H9 (cell line): ENCODE results near the gene DDX19B. TPM values are rescaled to one million over a fixed set of nuclear protein-coding genes. Genes with fewer than 3 reads are reported as not detected.

Experiments used
- DNase-seq: peaks from one replicate; pipeline ENCODE4 v3.0.0-alpha.2; 2017
- H2AFZ ChIP-seq: one replicate; pipeline ENCODE4 v1.6.1; 2013; ENCODE audit warnings: mild to moderate bottlenecking, low read length, control low read depth, moderate library complexity
- H2AK5ac ChIP-seq: 2 replicates; pipeline ENCODE4 v1.6.1; 2013; ENCODE audit warnings: low read length, control low read depth, mixed read lengths; ENCODE audit not compliant: insufficient read length
- H2BK120ac ChIP-seq: one replicate; pipeline ENCODE4 v1.6.1; 2013; ENCODE audit warnings: low read depth, mild to moderate bottlenecking, low read length, control low read depth, inconsistent platforms; ENCODE audit not compliant: poor library complexity, severe bottlenecking
- H2BK12ac ChIP-seq: 2 replicates; pipeline ENCODE4 v1.6.1; 2013; ENCODE audit warnings: low read length, control low read depth, mixed read lengths, low read depth; ENCODE audit not compliant: insufficient read length
- H2BK15ac ChIP-seq: 2 replicates; pipeline ENCODE4 v1.6.1; 2013; ENCODE audit warnings: low read depth, low read length, control low read depth
- H2BK20ac ChIP-seq: one replicate; pipeline ENCODE4 v1.6.1; 2013; ENCODE audit warnings: low read depth, mild to moderate bottlenecking, low read length, control low read depth, inconsistent platforms; ENCODE audit not compliant: poor library complexity, severe bottlenecking
- H2BK5ac ChIP-seq: 2 replicates; pipeline ENCODE4 v1.6.1; 2013; ENCODE audit warnings: low read length, control low read depth, mixed read lengths; ENCODE audit not compliant: insufficient read length
- H3K14ac ChIP-seq: 2 replicates; pipeline ENCODE4 v1.6.1; 2013; ENCODE audit warnings: low read length, control low read depth; ENCODE audit not compliant: insufficient read depth
- H3K18ac ChIP-seq: 2 replicates; pipeline ENCODE4 v1.6.1; 2013; ENCODE audit warnings: low read depth, mild to moderate bottlenecking, mixed read lengths, low read length, control low read depth; ENCODE audit not compliant: insufficient read length
- H3K23ac ChIP-seq: 2 replicates; pipeline ENCODE4 v1.6.1; 2013; ENCODE audit warnings: low read length, control low read depth, mixed read lengths, low read depth; ENCODE audit not compliant: insufficient read length
- H3K23me2 ChIP-seq: 2 replicates; pipeline ENCODE4 v1.6.1; 2013; ENCODE audit warnings: low read depth, mild to moderate bottlenecking, mixed read lengths, low read length, control low read depth; ENCODE audit not compliant: insufficient read length, poor library complexity, severe bottlenecking
- H3K27ac ChIP-seq: 2 replicates; pipeline ENCODE4 v1.5.1; 2013; ENCODE audit warnings: low read length, control low read depth, mixed read lengths, low read depth; ENCODE audit not compliant: insufficient read length
- H3K27me3 ChIP-seq: 2 replicates; pipeline ENCODE4 v1.6.1; 2013; ENCODE audit warnings: low read length, control low read depth, inconsistent platforms; ENCODE audit not compliant: insufficient read depth
- H3K4ac ChIP-seq: 2 replicates; pipeline ENCODE4 v1.6.1; 2013; ENCODE audit warnings: low read depth, mild to moderate bottlenecking, control low read depth, inconsistent platforms, low read length, moderate library complexity
- H3K4me1 ChIP-seq: 2 replicates; pipeline ENCODE4 v1.6.1; 2013; ENCODE audit warnings: low read length, control low read depth, inconsistent platforms; ENCODE audit not compliant: insufficient read depth
- H3K4me2 ChIP-seq: 2 replicates; pipeline ENCODE4 v1.6.1; 2013; ENCODE audit warnings: low read length, control low read depth, mixed read lengths; ENCODE audit not compliant: insufficient read length, insufficient read depth
- H3K56ac ChIP-seq: 2 replicates; pipeline ENCODE4 v1.6.1; 2013; ENCODE audit warnings: low read depth, mild to moderate bottlenecking, mixed read lengths, low read length, control low read depth; ENCODE audit not compliant: insufficient read length
- H3K79me1 ChIP-seq: 2 replicates; pipeline ENCODE4 v1.6.1; 2013; ENCODE audit warnings: low read depth, mild to moderate bottlenecking, moderate library complexity, low read length, control low read depth, inconsistent platforms; ENCODE audit not compliant: insufficient read depth, poor library complexity, severe bottlenecking
- H3K79me2 ChIP-seq: 2 replicates; pipeline ENCODE4 v1.6.1; 2013; ENCODE audit warnings: low read length, control low read depth, inconsistent platforms; ENCODE audit not compliant: insufficient read depth
- H3K9ac ChIP-seq: 2 replicates; pipeline ENCODE4 v1.6.1; 2013; ENCODE audit warnings: low read length, control low read depth, mixed read lengths; ENCODE audit not compliant: insufficient read length; ENCODE audit errors: extremely low read depth
- H3K9me3 ChIP-seq: one replicate; pipeline ENCODE4 v1.6.1; 2013; ENCODE audit warnings: low read depth, low read length, inconsistent platforms; ENCODE audit not compliant: control insufficient read depth
- H3T11ph ChIP-seq: one replicate; pipeline ENCODE4 v1.6.1; 2013; ENCODE audit warnings: mild to moderate bottlenecking, low read length, control low read depth, inconsistent platforms
- H4K20me1 ChIP-seq: one replicate; pipeline ENCODE4 v1.6.1; 2013; ENCODE audit not compliant: control insufficient read depth, insufficient read length, insufficient read depth
- H4K5ac ChIP-seq: 2 replicates; pipeline ENCODE4 v1.6.1; 2013; ENCODE audit warnings: low read depth, mild to moderate bottlenecking, mixed read lengths, low read length, control low read depth; ENCODE audit not compliant: insufficient read length
- H4K8ac ChIP-seq: replicated peaks from 2 replicates; pipeline ENCODE4 v1.6.1; 2013; ENCODE audit warnings: low read length, control low read depth, mixed read lengths, low read depth; ENCODE audit not compliant: insufficient read length
- H4K91ac ChIP-seq: 2 replicates; pipeline ENCODE4 v1.6.1; 2013; ENCODE audit warnings: low read depth, mild to moderate bottlenecking, moderate library complexity, mixed read lengths, low read length, control low read depth; ENCODE audit not compliant: insufficient read length
- H3K27ac Mint-ChIP-seq, 3 experiments: 2 replicates in 2 of 3; 3 replicates in 1 of 3; pipeline ENCODE4 v1.8.0; 2020 to 2021; ENCODE audit warnings: mixed read lengths in 3 of 3, mild to moderate bottlenecking in 1 of 3, moderate library complexity in 1 of 3
- H3K27me3 Mint-ChIP-seq: 2 replicates; pipeline ENCODE4 v1.8.0; 2021; ENCODE audit warnings: low read depth, mild to moderate bottlenecking, moderate library complexity, mixed read lengths
- H3K36me3 Mint-ChIP-seq, 3 experiments: 2 replicates in 2 of 3; 3 replicates in 1 of 3; pipeline ENCODE4 v1.8.0; 2020 to 2021; ENCODE audit warnings: low read depth in 3 of 3, mixed read lengths in 3 of 3; ENCODE audit not compliant: insufficient read depth in 1 of 3
- H3K4me1 Mint-ChIP-seq, 2 experiments: 2 replicates each; pipeline ENCODE4 v1.8.0; 2020; ENCODE audit warnings: mixed read lengths in 2 of 2
- H3K4me3 Mint-ChIP-seq, 2 experiments: 2 replicates in 1 of 2; 3 replicates in 1 of 2; pipeline ENCODE4 v1.8.0; 2020 to 2021; ENCODE audit warnings: mild to moderate bottlenecking in 2 of 2, mixed read lengths in 2 of 2, moderate library complexity in 1 of 2
- H3K9me3 Mint-ChIP-seq, 2 experiments: 2 replicates in 1 of 2; 3 replicates in 1 of 2; pipeline ENCODE4 v1.8.0; 2020; ENCODE audit warnings: mild to moderate bottlenecking in 2 of 2, mixed read lengths in 2 of 2, moderate library complexity in 1 of 2
- WGBS: extraction: QIAGEN DNeasy Blood & Tissue Kit; methylation state at CpG from one replicate; pipeline ENCODE4 v1.1.7; 2013; ENCODE audit warnings: missing lambda C conversion rate, low lambda C conversion rate, mixed read lengths; ENCODE audit not compliant: insufficient read length; ENCODE audit errors: extremely low coverage; 5-methylcytosine and 5-hydroxymethylcytosine counted together
- total RNA-seq: library from RNA; stranded (reverse); gene quantifications from 2 replicates; pipeline ENCODE4 v1.2.1, GENCODE V29; 2021
- TF ChIP-seq, protein P1 (sequence below): fragments of 200-600 bp; sonication (generic); conservative IDR thresholded peaks from 3 replicates; pipeline ENCODE4 v1.8.0; 2021; ENCODE audit warnings: antibody characterized with exemption, mild to moderate bottlenecking

DDX19B gene
- total RNA-seq, 1 experiment from 2014 or later, result 47.3 TPM

DNA sequence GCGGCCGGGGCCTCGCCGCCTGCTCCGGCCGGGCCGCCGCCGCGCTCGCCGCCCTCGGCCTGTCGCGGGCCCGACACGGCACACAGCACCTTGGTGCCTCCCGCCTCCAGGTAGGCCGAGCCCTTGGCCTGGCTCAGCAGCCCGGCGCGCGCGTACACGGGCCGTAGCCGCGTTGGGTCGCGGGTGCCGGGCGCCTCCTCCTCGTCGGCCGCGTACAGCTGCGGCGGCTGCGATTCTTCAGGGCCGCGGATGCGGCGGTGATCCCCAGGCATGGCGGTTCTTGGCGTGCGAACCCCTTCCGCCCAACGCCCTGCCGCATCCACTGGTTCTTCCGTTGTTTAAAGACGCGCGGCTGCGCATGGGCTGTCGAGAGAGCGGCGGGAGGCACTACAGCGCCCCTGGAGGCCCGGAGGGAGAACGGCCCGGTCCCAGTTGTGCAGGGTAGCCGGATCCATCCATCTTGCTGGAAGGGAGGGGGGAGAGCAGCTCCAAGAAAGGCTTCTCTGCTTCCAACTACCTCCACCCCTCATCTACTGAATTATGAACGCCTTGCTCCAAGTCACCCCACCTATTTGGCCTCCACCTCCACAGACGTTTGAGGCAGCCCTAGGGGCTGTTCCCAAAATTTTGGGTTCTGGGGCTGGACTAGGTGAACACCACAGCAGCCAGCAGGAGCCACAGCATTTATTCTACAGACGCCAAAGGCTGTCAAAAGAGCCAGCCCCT, 47.2 kb upstream of the DDX19B start, which contains the start of gene EXOSC6:
Gene EXOSC6 (minus strand): TSS at position 312 of the 726 bp plus-strand sequence. CDS start 40 bp downstream, at position 272.
- H3K9me3 ChIP-seq, result no peaks in the 10 kb centered on the region
- H4K20me1 ChIP-seq, result no peaks in the 10 kb centered on the region

More for the DNA sequence above, 47.2 kb upstream of the DDX19B start, which contains the start of gene EXOSC6:
- H3K27ac Mint-ChIP-seq, result peak within 1 kb of the TSS; percentile 90 to 97 (median 92)
- peak within 1 kb of the TSS; percentile 55 for H3K4me2 ChIP-seq
- no peak within 1 kb of the TSS for H3K18ac ChIP-seq
- TF ChIP-seq, protein P1, sequence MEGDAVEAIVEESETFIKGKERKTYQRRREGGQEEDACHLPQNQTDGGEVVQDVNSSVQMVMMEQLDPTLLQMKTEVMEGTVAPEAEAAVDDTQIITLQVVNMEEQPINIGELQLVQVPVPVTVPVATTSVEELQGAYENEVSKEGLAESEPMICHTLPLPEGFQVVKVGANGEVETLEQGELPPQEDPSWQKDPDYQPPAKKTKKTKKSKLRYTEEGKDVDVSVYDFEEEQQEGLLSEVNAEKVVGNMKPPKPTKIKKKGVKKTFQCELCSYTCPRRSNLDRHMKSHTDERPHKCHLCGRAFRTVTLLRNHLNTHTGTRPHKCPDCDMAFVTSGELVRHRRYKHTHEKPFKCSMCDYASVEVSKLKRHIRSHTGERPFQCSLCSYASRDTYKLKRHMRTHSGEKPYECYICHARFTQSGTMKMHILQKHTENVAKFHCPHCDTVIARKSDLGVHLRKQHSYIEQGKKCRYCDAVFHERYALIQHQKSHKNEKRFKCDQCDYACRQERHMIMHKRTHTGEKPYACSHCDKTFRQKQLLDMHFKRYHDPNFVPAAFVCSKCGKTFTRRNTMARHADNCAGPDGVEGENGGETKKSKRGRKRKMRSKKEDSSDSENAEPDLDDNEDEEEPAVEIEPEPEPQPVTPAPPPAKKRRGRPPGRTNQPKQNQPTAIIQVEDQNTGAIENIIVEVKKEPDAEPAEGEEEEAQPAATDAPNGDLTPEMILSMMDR, result peak; percentile 92
- H3K4ac ChIP-seq, result no peak within 1 kb of the TSS
- H2BK20ac ChIP-seq, result no peak within 1 kb of the TSS
- no peaks in the 10 kb centered on the region for H3K27me3 ChIP-seq
- H3K27me3 Mint-ChIP-seq, result peaks cover 1% of the 10 kb centered on the region; the same call in 1 of the 2 replicates
- no peak within 1 kb of the TSS for H2BK15ac ChIP-seq
- no peak within 1 kb of the TSS for H3K56ac ChIP-seq
- no peak within 1 kb of the TSS for H4K91ac ChIP-seq
- H3K4me1 ChIP-seq, result no peaks in the 10 kb centered on the region
- no peak within 1 kb of the TSS for H2AFZ ChIP-seq
- no peak within 1 kb of the TSS for H3T11ph ChIP-seq
- peaks cover 2% of the 10 kb centered on the region; the same call in 1 of the 2 replicates for H3K79me2 ChIP-seq
- peak; percentile 96 for DNase-seq
- H3K4me1 Mint-ChIP-seq, result peaks cover 7 to 11% of the 10 kb centered on the region in 2 experiments
- H3K4me3 Mint-ChIP-seq, result peak within 1 kb of the TSS; percentile 85 to 89
- H2BK120ac ChIP-seq, result no peak within 1 kb of the TSS
- no peak within 1 kb of the TSS for H4K5ac ChIP-seq
- H3K23ac ChIP-seq, result no peak within 1 kb of the TSS
- WGBS, result no CpG with 5 or more reads among the region's 65 CpGs
- H2BK12ac ChIP-seq, result no peak within 1 kb of the TSS
- no peak within 1 kb of the TSS for H4K8ac ChIP-seq
- H3K9me3 Mint-ChIP-seq, result no peaks in the 10 kb centered on the region
- H2BK5ac ChIP-seq, result no peak within 1 kb of the TSS
- H3K36me3 Mint-ChIP-seq, result peaks cover 36 to 64% (median 50%) of the 10 kb centered on the region in 3 experiments
- H3K14ac ChIP-seq, result peak within 1 kb of the TSS; percentile 74
- H3K27ac ChIP-seq, result no peak within 1 kb of the TSS
- H3K23me2 ChIP-seq, result no peaks in the 10 kb centered on the region
- no peak within 1 kb of the TSS for H2AK5ac ChIP-seq
- peak within 1 kb of the TSS; percentile 44 for H3K9ac ChIP-seq
- no peaks in the 10 kb centered on the region for H3K79me1 ChIP-seq
